Natural killer cell (primary cell): Measurements from ENCODE around the gene TMEM266. TPM values are rescaled to one million over a fixed set of nuclear protein-coding genes. Genes with fewer than 3 reads are reported as not detected.

ENCODE experiments used
- ATAC-seq, 3 donors: fragments of 150-1000 bp in 2 of 3; fragments of 200-7000 bp in 1 of 3; cut with Tn5 transposase; 1 replicate in 1 of 3; 2 replicates in 2 of 3; pipeline ENCODE4 v1.10.0; 2021; ENCODE audit warnings: mild to moderate bottlenecking in 2 of 3, moderate library complexity in 2 of 3
- DNase-seq, 2 donors: peaks; one replicate each; pipeline versions ENCODE4 v3.0.0 to v3.0.0-alpha.2; 2013 to 2021; ENCODE audit warnings: mixed read lengths in 1 of 2
- H3K27ac ChIP-seq: one replicate; pipeline ENCODE4 v1.5.1; 2013; ENCODE audit warnings: mild to moderate bottlenecking, low read length
- H3K27me3 ChIP-seq: one replicate; pipeline ENCODE4 v1.6.1; 2013; ENCODE audit warnings: low read length; ENCODE audit not compliant: control insufficient read depth, insufficient read depth
- H3K36me3 ChIP-seq: one replicate; pipeline ENCODE4 v1.6.1; 2013; ENCODE audit warnings: low read length; ENCODE audit not compliant: control insufficient read depth, insufficient read depth
- H3K4me1 ChIP-seq: one replicate; pipeline ENCODE4 v1.6.1; 2013; ENCODE audit warnings: low read length; ENCODE audit not compliant: control insufficient read depth, insufficient read depth
- H3K4me3 ChIP-seq: one replicate; pipeline ENCODE4 v1.5.1; 2013; ENCODE audit warnings: low read length
- H3K9me3 ChIP-seq: one replicate; pipeline ENCODE4 v1.6.1; 2013; ENCODE audit warnings: low read length; ENCODE audit not compliant: control insufficient read depth, insufficient read depth
- H3K27ac Mint-ChIP-seq, 2 donors: one replicate each; pipeline ENCODE4 v1.8.0; 2022; ENCODE audit warnings: mild to moderate bottlenecking in 2 of 2, mixed read lengths in 2 of 2, moderate library complexity in 1 of 2
- H3K27me3 Mint-ChIP-seq, 2 donors: one replicate each; pipeline ENCODE4 v1.8.0; 2022; ENCODE audit warnings: low read depth in 2 of 2, mixed read lengths in 2 of 2
- H3K36me3 Mint-ChIP-seq: one replicate; pipeline ENCODE4 v1.8.0; 2022; ENCODE audit warnings: mixed read lengths
- H3K4me1 Mint-ChIP-seq, 2 donors: one replicate each; pipeline ENCODE4 v1.8.0; 2022; ENCODE audit warnings: mixed read lengths in 2 of 2
- H3K4me3 Mint-ChIP-seq: one replicate; pipeline ENCODE4 v1.8.0; 2022; ENCODE audit warnings: mild to moderate bottlenecking, moderate library complexity, mixed read lengths
- H3K9me3 Mint-ChIP-seq, 2 donors: one replicate each; pipeline ENCODE4 v1.8.0; 2022; ENCODE audit warnings: mixed read lengths in 2 of 2
- CTCF ChIP-seq: fragments of 200-600 bp; IDR thresholded peaks from one replicate; pipeline ENCODE4 v1.8.0; 2022; ENCODE audit warnings: antibody characterized with exemption
- WGBS: methylation state at CpG from one replicate; pipeline ENCODE4 v1.1.7; 2013; ENCODE audit warnings: missing lambda C conversion rate; ENCODE audit not compliant: insufficient coverage; 5-methylcytosine and 5-hydroxymethylcytosine counted together
- intact Hi-C: fragments of 100-400 bp; cut with micrococcal nuclease; formaldehyde crosslinking; loops from one replicate; pipeline ENCODE4 v1.14.2; 2022
- total RNA-seq, 4 donors: library from RNA; stranded (reverse); fragments of 120-200 nt in 1 of 4; gene quantifications; one replicate each; pipeline versions ENCODE4 v1.2.3 to v1.2.4, GENCODE V29; 2013 to 2022

TMEM266 gene
- total RNA-seq, 3 donors from 2014 or later (not counting 1 experiment from before 2014, with no cell fraction given): not detected

- 13% methylated on average over 21 of the region's 21 CpGs for WGBS
- DNase-seq (peak; percentile 55 to 73), ATAC-seq (peak; percentile 59 to 77 (median 62))
- Histone ChIP-seq H3K9me3 (no peaks in the 10 kb centered on the region), H3K27ac (no peak overlapping the region), H3K27me3 (peaks cover 7% of the 10 kb centered on the region), H3K36me3 (no peaks in the 10 kb centered on the region), H3K4me1 (peaks cover 13% of the 10 kb centered on the region), H3K4me3 (no peak overlapping the region)
- Mint-ChIP-seq H3K4me3 (no peak overlapping the region), H3K27me3 (peaks cover 31 to 39% of the 10 kb centered on the region in 2 donors), H3K27ac (no peak overlapping the region), H3K36me3 (no peaks in the 10 kb centered on the region), H3K9me3 (no peaks in the 10 kb centered on the region), H3K4me1 (peaks cover 10 to 14% of the 10 kb centered on the region in 2 donors)
- TF ChIP-seq CTCF: peak; percentile 98
- intact Hi-C loops: no loop called here
These were observed 88.3 kb downstream of the TMEM266 start for GRCh38 chr15:76147906-76148570.

- no peak overlapping the region for H3K4me3 ChIP-seq
- no peaks in the 10 kb centered on the region for H3K36me3 ChIP-seq
- peaks cover 21 to 26% of the 10 kb centered on the region in 2 donors for H3K27me3 Mint-ChIP-seq
- TF ChIP-seq CTCF: no peak
- intact Hi-C loops: no loop called here
- H3K4me3 Mint-ChIP-seq: no peak overlapping the region
- H3K9me3 Mint-ChIP-seq: no peaks in the 10 kb centered on the region
- H3K27ac ChIP-seq: no peak overlapping the region
- peaks cover 7% of the 10 kb centered on the region for H3K27me3 ChIP-seq
- no peak overlapping the region for H3K27ac Mint-ChIP-seq
- H3K36me3 Mint-ChIP-seq: no peaks in the 10 kb centered on the region
- 97% methylated on average over 3 of the region's 4 CpGs for WGBS
- ATAC-seq (no peak), DNase-seq (no peak)
- peaks cover 10 to 19% of the 10 kb centered on the region in 2 donors for H3K4me1 Mint-ChIP-seq
- H3K9me3 ChIP-seq: no peaks in the 10 kb centered on the region
- H3K4me1 ChIP-seq: peaks cover 13% of the 10 kb centered on the region
These were observed 89.6 kb downstream of the TMEM266 start for GRCh38 chr15:76149291-76149915.

DNA sequence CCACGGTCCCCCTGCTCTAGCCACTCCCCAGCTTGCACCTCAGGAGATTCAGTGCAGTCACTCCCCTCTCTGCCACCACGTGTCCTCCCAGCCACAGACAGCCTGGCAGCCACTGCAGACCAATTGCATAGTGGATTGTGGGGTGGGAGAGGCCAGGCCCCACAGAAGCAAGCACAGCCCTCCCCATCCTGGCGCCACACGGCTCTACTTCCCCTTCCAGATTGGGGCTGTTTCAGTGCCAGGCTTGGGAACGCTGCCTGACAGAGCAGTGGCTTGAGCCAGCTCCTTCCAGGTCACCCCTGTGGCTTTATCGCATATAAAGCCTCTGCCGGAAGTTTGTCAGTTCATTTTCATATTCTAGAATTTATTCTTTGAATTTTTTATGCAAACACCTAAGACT lies 90.7 kb downstream of the TMEM266 start:
- no peak overlapping the region for H3K27ac ChIP-seq

More for the DNA sequence above, 90.7 kb downstream of the TMEM266 start:
- H3K36me3 Mint-ChIP-seq: no peaks in the 10 kb centered on the region
- peaks cover 7% of the 10 kb centered on the region for H3K27me3 ChIP-seq
- DNase-seq: no peak
- peak overlapping the region in 1 of 2 donors; percentile 36 for H3K27ac Mint-ChIP-seq
- no peak overlapping the region for H3K4me3 ChIP-seq
- WGBS: 12% methylated on average over 6 of the region's 7 CpGs
- no peak for TF ChIP-seq CTCF
- peaks cover 14 to 16% of the 10 kb centered on the region in 2 donors for H3K27me3 Mint-ChIP-seq
- H3K9me3 ChIP-seq: no peaks in the 10 kb centered on the region
- ATAC-seq: peak; percentile 10 to 27 (median 15)
- H3K4me1 Mint-ChIP-seq: peaks cover 10 to 19% of the 10 kb centered on the region in 2 donors
- peaks cover 13% of the 10 kb centered on the region for H3K4me1 ChIP-seq
- no peaks in the 10 kb centered on the region for H3K36me3 ChIP-seq
- no peaks in the 10 kb centered on the region for H3K9me3 Mint-ChIP-seq
- intact Hi-C loops: loop anchor here (5.0 kb wide), 1 partner anchor 423 kb away; no protein-coding TSS in a partner anchor
- no peak overlapping the region for H3K4me3 Mint-ChIP-seq
